ENCODE results near the gene DKK3.

DKK3 gene

DNA sequence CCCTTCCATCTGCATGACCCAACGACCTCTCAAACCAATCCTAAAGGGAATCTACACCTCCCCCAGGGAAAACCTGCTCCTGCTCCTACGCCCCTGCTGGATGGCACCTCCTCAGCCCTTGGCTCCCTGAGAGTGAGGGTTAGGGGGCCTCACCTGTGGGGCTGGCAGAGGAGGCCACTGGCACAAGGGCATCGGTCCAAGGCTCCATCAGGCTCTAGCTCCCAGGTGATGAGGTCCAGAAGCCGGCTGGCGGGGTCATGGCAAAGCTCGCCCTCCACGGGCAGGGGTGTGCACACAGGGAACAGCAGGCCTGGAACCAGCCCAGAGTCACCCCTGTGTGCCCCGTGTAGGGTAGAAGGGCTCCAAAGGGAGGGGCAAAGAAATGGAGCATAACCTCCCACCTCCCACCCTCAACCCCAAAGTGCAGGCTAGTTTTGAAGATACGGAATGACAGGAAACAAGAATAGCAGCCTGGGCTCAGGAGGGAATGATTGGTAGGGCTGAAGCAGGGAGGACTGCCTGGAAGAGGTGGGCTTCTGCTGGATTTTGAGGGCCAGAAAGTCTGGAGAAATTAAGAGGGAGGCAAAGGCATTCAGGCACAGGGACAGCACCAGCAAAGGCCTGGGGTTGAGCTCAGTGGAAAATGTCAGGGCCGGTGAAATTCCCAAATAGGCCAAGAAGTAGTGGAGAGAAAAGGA, 42.6 kb downstream of the DKK3 start:
- DNase-seq (ENCODE audit: low read depth), result no peak
- in situ Hi-C loops (cut with HindIII; ENCODE audit: low sequenced_read_pairs), result loop anchor here (5.0 kb wide), 1 partner anchor 66 kb away; no protein-coding TSS in a partner anchor
- H3K4me3 ChIP-seq (ENCODE audit: low read depth, low read length), result no peak overlapping the region
- TF ChIP-seq, protein P1, sequence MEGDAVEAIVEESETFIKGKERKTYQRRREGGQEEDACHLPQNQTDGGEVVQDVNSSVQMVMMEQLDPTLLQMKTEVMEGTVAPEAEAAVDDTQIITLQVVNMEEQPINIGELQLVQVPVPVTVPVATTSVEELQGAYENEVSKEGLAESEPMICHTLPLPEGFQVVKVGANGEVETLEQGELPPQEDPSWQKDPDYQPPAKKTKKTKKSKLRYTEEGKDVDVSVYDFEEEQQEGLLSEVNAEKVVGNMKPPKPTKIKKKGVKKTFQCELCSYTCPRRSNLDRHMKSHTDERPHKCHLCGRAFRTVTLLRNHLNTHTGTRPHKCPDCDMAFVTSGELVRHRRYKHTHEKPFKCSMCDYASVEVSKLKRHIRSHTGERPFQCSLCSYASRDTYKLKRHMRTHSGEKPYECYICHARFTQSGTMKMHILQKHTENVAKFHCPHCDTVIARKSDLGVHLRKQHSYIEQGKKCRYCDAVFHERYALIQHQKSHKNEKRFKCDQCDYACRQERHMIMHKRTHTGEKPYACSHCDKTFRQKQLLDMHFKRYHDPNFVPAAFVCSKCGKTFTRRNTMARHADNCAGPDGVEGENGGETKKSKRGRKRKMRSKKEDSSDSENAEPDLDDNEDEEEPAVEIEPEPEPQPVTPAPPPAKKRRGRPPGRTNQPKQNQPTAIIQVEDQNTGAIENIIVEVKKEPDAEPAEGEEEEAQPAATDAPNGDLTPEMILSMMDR (IDR thresholded peaks at IDR 0.05; ENCODE audit: low read depth, low read length, missing control alignments), result no peak

DNA sequence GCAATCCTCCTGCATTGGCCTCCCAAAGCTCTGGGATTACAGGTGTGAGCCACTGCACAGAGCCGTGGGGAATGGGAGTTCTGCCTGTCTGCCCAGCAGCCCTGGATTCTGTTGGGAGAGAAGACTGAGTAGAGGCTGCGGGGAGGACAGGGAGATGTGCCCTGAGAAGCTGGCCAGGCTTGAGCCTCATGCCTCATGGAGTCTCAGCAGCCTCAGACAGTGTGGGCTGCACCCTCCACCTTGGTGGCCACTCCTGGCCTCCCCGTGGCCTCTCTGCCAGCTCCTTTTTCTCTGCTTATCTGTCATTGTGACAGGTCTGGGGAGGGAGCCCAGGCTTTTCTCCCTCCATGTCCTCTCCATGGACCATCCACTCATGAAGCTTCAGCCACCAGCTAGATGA, 43.2 kb downstream of the DKK3 start:
- no peak for DNase-seq (ENCODE audit: low read depth)
- TF ChIP-seq, protein P1 (IDR thresholded peaks at IDR 0.05; ENCODE audit: low read depth, low read length, missing control alignments), result no peak
- in situ Hi-C loops (cut with HindIII; ENCODE audit: low sequenced_read_pairs), result loop anchor here (5.0 kb wide), 1 partner anchor 67 kb away; no protein-coding TSS in a partner anchor
- no peak overlapping the region for H3K4me3 ChIP-seq (ENCODE audit: low read depth, low read length)

DNA sequence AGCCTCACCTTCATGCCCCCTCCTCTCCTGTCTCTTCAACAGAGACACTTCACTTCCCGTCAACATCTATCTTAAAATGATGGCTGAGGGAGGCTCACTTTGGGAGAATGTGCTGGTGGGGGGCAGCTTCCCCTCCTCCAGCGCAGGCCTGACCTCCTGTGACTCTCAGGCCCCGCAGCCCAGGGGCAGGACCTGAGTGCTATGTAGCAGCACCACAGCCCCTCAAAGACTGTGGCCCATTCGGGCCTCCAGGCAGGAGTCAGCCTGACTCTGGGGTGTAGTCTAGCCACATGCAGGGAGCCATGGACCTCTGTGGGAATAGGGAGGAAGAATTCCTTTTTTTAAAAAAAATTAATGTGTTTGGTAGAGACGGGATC, 43.7 kb downstream of the DKK3 start:
- TF ChIP-seq, protein P1 (IDR thresholded peaks at IDR 0.05; ENCODE audit: low read depth, low read length, missing control alignments), result no peak
- no peak for DNase-seq (ENCODE audit: low read depth)
- H3K4me3 ChIP-seq (ENCODE audit: low read depth, low read length), result no peak overlapping the region
- in situ Hi-C loops (cut with HindIII; ENCODE audit: low sequenced_read_pairs), result loop anchor here (5.0 kb wide), 1 partner anchor 68 kb away; no protein-coding TSS in a partner anchor

DNA sequence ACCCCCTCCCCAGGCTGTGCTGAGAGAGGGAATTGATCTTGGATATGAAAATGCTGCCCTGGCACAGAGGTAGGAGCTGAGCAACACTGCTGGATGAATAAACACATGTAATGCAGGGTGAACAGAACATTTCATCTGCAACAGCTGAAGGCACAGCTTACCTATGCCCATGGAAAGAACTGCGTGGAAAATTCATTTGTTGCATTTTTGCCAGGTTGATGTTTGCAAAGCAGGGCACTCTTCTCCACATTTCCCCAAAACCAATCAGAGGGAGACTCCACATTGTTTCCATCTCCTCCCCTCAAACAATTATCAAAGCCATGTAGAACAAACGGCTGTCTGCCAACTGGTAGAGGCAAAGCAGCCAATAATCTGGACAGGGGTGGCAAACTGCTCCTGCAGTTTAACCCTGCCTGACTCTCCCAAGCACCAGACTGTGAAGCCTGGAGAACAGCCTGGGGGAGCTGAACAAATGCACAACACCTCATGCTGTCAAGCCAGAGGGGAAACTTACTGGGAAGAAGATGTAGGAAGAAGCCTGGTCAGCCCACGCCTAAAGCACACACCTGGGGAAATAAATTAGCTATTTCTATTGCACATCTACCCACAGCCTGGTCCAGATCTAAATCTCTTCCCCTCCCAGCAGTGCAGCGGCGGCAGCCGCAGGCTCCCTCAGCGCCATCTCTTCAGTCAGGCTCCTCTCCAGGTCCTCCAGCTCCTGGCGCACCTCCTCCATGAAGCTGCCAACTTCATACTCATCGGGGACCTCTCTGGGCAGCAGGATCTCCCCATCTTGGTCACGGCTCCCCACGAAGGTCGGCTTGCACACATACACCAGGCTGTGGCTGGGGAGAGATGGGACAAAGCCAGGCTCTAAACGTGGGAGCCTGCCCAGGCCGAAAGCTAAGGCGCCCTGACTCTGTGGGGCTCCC, 44.3 kb downstream of the DKK3 start:
- TF ChIP-seq, protein P1 (IDR thresholded peaks at IDR 0.05; ENCODE audit: low read depth, low read length, missing control alignments), result no peak
- in situ Hi-C loops (cut with HindIII; ENCODE audit: low sequenced_read_pairs), result no loop called here
- DNase-seq (ENCODE audit: low read depth), result no peak
- no peak overlapping the region for H3K4me3 ChIP-seq (ENCODE audit: low read depth, low read length)

DNA sequence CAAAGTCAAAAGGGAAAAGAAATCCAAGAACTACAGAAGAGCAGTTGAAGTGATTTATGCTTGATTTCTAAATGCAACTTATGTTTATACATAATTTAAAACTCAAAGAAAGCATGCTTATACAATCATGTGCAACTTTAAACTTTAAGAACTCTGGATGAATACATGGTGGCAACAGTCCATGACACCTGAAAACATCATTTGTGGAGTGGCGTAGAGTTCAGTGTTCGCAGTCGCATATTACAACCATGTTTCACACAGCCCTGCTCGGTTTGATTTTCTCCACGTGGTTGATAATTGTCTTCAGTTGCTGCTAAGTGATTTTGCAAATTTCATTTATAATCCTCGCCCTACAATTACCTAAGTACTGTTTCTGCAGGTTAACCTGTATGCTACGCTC, 45.4 kb downstream of the DKK3 start:
- TF ChIP-seq, protein P1 (IDR thresholded peaks at IDR 0.05; ENCODE audit: low read depth, low read length, missing control alignments), result no peak
- no peak for DNase-seq (ENCODE audit: low read depth)
- in situ Hi-C loops (cut with HindIII; ENCODE audit: low sequenced_read_pairs), result no loop called here
- no peak overlapping the region for H3K4me3 ChIP-seq (ENCODE audit: low read depth, low read length)

DNA sequence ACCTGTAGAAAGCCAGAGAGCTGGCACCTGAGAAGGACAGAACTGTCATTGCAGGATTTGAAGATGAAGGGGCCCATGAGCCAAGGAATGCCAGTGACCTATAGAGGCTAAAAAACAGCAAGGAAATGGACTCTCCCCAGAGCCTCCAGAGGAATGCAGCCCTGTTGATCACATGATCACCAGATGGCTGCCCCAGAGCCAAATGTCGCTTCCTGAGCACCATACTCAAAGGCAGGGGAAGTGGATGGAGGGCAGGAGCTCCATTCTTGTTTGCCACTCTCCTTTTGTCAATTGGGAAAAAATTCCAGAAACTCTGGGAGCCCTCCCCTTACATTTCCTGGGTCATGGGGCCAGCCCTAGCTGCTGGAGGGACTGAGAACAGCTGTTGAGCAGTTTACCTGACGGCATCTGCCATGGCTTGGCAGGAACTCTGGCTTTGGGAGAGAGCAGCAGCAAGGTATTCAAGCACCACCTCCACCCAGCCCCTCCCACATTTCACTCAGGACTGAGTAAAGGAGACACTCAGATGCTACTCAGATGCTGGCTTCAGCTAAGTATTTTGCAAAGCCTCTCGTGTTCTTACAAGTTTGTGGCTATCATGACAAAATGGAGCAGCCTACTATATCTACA, 46.9 kb downstream of the DKK3 start:
- no peak overlapping the region for H3K4me3 ChIP-seq (ENCODE audit: low read depth, low read length)
- TF ChIP-seq, protein P1 (IDR thresholded peaks at IDR 0.05; ENCODE audit: low read depth, low read length, missing control alignments), result no peak
- DNase-seq (ENCODE audit: low read depth), result no peak
- in situ Hi-C loops (cut with HindIII; ENCODE audit: low sequenced_read_pairs), result no loop called here

All from astrocyte of the cerebellum (primary cell).